Psoas muscle (tissue), 8 donors: Measurements from ENCODE around the gene POU4F2. TPM values are rescaled to one million over a fixed set of nuclear protein-coding genes. Genes with fewer than 3 reads are reported as not detected.

ENCODE experiments used
- ATAC-seq, 4 donors: fragments of 200-7000 bp; cut with Tn5 transposase; one replicate each; pipeline ENCODE4 v1.9.1; 2020; ENCODE audit warnings: moderate library complexity in 3 of 4, mild to moderate bottlenecking in 2 of 4
- DNase-seq, 2 donors: peaks; one replicate each; pipeline ENCODE4 v3.0.0-alpha.2; 2020
- H3K27ac ChIP-seq: fragments of 200-600 bp; one replicate; pipeline ENCODE4 v1.8.0; 2022
- H3K27me3 ChIP-seq, 3 donors: fragments of 200-600 bp in 1 of 3; one replicate each; pipeline versions ENCODE4 v1.6.1 to v1.8.0; 2013 to 2022; ENCODE audit warnings: low read length in 2 of 3, mild to moderate bottlenecking in 2 of 3, moderate library complexity in 1 of 3; ENCODE audit not compliant: insufficient read depth in 3 of 3
- H3K36me3 ChIP-seq, 2 donors: fragments of 200-600 bp in 1 of 2; one replicate each; pipeline versions ENCODE4 v1.6.1 to v1.8.0; 2013 to 2022; ENCODE audit warnings: low read depth in 1 of 2, mild to moderate bottlenecking in 1 of 2, moderate library complexity in 1 of 2; ENCODE audit not compliant: insufficient read depth in 1 of 2
- H3K4me1 ChIP-seq: fragments of 200-600 bp; one replicate; pipeline ENCODE4 v1.8.0; 2022
- H3K4me3 ChIP-seq: fragments of 200-600 bp; one replicate; pipeline ENCODE4 v1.8.0; 2022; ENCODE audit warnings: mild to moderate bottlenecking
- H3K9me3 ChIP-seq: fragments of 200-600 bp; one replicate; pipeline ENCODE4 v1.8.0; 2022
- CTCF ChIP-seq: fragments of 200-600 bp; IDR thresholded peaks from one replicate; pipeline ENCODE4 v1.8.0; 2022; ENCODE audit warnings: antibody characterized with exemption
- WGBS, 3 donors: extraction: QIAGEN DNeasy Blood & Tissue Kit; methylation state at CpG; one replicate each; pipeline versions ENCODE4 v1.1.6 to v1.1.7; 2013; 5-methylcytosine and 5-hydroxymethylcytosine counted together
- intact Hi-C, 2 donors: fragments of 100-400 bp; cut with DNase I; formaldehyde crosslinking; loops; one replicate each; pipeline versions ENCODE4 v1.11.0 to v1.14.2; 2022
- polyA plus RNA-seq, 3 donors: library from polyadenylated mRNA; stranded (reverse); fragments of 200-250 nt; gene quantifications; one replicate each; pipeline ENCODE4 v1.2.3, GENCODE V29; 2013
- total RNA-seq, 4 donors: library from RNA; stranded (reverse); fragmentation: NEBNext Ultra II Directional in 2 of 4; extraction: Animal tissue kit (Norgen Biotek cat#: 25700) in 2 of 4; gene quantifications; one replicate each; pipeline versions ENCODE4 v1.2.1 to v1.2.4, GENCODE V29; 2021 to 2023
- donor health status: healthy with polysubstance abuse.
- donor health status: DM: no; HTN: no; CAD: no; lungs with moderate emphysema.
- donor health status: Bipolar disorder and iron deficiency.
- donor health status: healthy.
- donor health status: DM: yes; HTN: yes; CAD: no.
- donor health status: DM: no; HTN: no; CAD: no.
- donor health status: DM: no; HTN: no; CAD: no.
- donor health status: DM: yes; HTN: yes; CAD: no.

The POU4F2 gene
- total and polyA plus RNA-seq, 7 donors, result not detected

- ATAC-seq (no peak), DNase-seq (no peak)
- Histone ChIP-seq H3K9me3 (no peaks in the 10 kb centered on the region), H3K36me3 (no peaks in the 10 kb centered on the region), H3K27ac (no peak overlapping the region), H3K4me3 (no peak overlapping the region), H3K27me3 (peaks cover 7 to 78% (median 16%) of the 10 kb centered on the region in 3 donors), H3K4me1 (no peaks in the 10 kb centered on the region)
- no peak for TF ChIP-seq CTCF
- WGBS, 3 donors, result 3 to 6% (median 5%) methylated on average over 13 of the region's 13 CpGs
- intact Hi-C loops, result no loop called here
Measured at GRCh38 chr4:146646593-146647325, 8.1 kb downstream of the POU4F2 start.

- no peaks in the 10 kb centered on the region for H3K9me3 ChIP-seq
- ATAC-seq (no peak), DNase-seq (no peak)
- no peaks in the 10 kb centered on the region for H3K36me3 ChIP-seq
- H3K4me3 ChIP-seq, result no peak overlapping the region
- H3K4me1 ChIP-seq, result no peaks in the 10 kb centered on the region
- TF ChIP-seq CTCF, result no peak
- peaks cover 7 to 78% (median 16%) of the 10 kb centered on the region in 3 donors for H3K27me3 ChIP-seq
- intact Hi-C loops, result no loop called here
- WGBS, 3 donors, result 1 to 2% (median 2%) methylated on average over 42 to 46 of the region's 46 CpGs
- no peak overlapping the region for H3K27ac ChIP-seq
Measured at GRCh38 chr4:146647615-146648460, 9.1 kb downstream of the POU4F2 start.

GRCh38 chr4:146648461-146648783 is 9.7 kb downstream of the POU4F2 start:
- intact Hi-C loops, result no loop called here
- no peak for ATAC-seq
- TF ChIP-seq CTCF, result no peak
- Histone ChIP-seq H3K36me3 (no peaks in the 10 kb centered on the region), H3K27ac (no peak overlapping the region), H3K4me1 (no peaks in the 10 kb centered on the region), H3K9me3 (no peaks in the 10 kb centered on the region), H3K4me3 (no peak overlapping the region), H3K27me3 (peaks cover 9 to 84% (median 16%) of the 10 kb centered on the region in 3 donors)
- no peak for DNase-seq
- 1 to 2% (median 1%) methylated on average over 16 of the region's 16 CpGs for WGBS, 3 donors

- ATAC-seq, result no peak
- H3K27ac ChIP-seq, result no peak overlapping the region
- DNase-seq, result no peak
- intact Hi-C loops, result no loop called here
- no peak overlapping the region for H3K4me3 ChIP-seq
- TF ChIP-seq CTCF, result no peak
- WGBS, 3 donors, result 12 to 18% (median 13%) methylated on average over 3 of the region's 3 CpGs
- H3K4me1 ChIP-seq, result no peaks in the 10 kb centered on the region
- H3K36me3 ChIP-seq, result no peaks in the 10 kb centered on the region
- peaks cover 9 to 92% (median 16%) of the 10 kb centered on the region in 3 donors for H3K27me3 ChIP-seq
- no peaks in the 10 kb centered on the region for H3K9me3 ChIP-seq
Measured at GRCh38 chr4:146649232-146649631, 10.5 kb downstream of the POU4F2 start.
